Caco-2 (cell line): Measurements from ENCODE around the gene MAPK14. TPM values are rescaled to one million over a fixed set of nuclear protein-coding genes. Genes with fewer than 3 reads are reported as not detected.
A peak's percentile ranks its signal among the peaks of the same experiment; 100 is the strongest.

Source experiments
- BruUV-seq: library from RNA; stranded (reverse); fragments of 400-500 nt; replicated peaks from 2 replicates; lab custom pipeline; 2021; lab: Mats Ljungman, UMichigan
- CTCF ChIA-PET: fragments of 300-600 bp; sonication (Branson Sonifier 250); formaldehyde crosslinking; loops from one replicate; lab custom pipeline; 2022; ENCODE audit warnings: antibody characterized with exemption; lab: Charles Lee
- POLR2A ChIA-PET: fragments of 300-600 bp; sonication (Branson Sonifier 250); formaldehyde crosslinking; loops from one replicate; lab custom pipeline; 2022; ENCODE audit warnings: antibody characterized with exemption; lab: Charles Lee
- DNase-seq, 2 experiments: peaks; one replicate each; pipeline versions ENCODE4 v3.0.0 to v3.0.0-alpha.2; 2020 to 2022
- H3K27me3 ChIP-seq: replicated peaks from 2 replicates; pipeline ENCODE4 v1.6.0; 2011; ENCODE audit warnings: low read length; ENCODE audit not compliant: control insufficient read depth, insufficient read depth
- H3K36me3 ChIP-seq: 2 replicates; pipeline ENCODE4 v1.5.1; 2011; ENCODE audit warnings: low read length; ENCODE audit not compliant: control insufficient read depth, insufficient read depth
- H3K4me1 ChIP-seq: fragments of 250-450 bp; sonication (Bioruptor Pico); 2 replicates; pipeline ENCODE4 v1.5.1; 2020; ENCODE audit warnings: mild to moderate bottlenecking
- H3K4me3 ChIP-seq: 2 replicates; pipeline ENCODE4 v1.5.1; 2011; ENCODE audit warnings: low read depth, mild to moderate bottlenecking, control low read depth, low read length
- H3K9me3 ChIP-seq: fragments of 250-450 bp; sonication (Bioruptor Pico); 2 replicates; pipeline ENCODE4 v1.5.1; 2020; ENCODE audit warnings: mild to moderate bottlenecking, moderate library complexity
- H3K27ac Mint-ChIP-seq: one replicate; pipeline ENCODE4 v1.8.0; 2022; ENCODE audit warnings: mixed read lengths; ENCODE audit not compliant: unreplicated experiment
- H3K27me3 Mint-ChIP-seq: one replicate; pipeline ENCODE4 v1.8.0; 2022; ENCODE audit warnings: mixed read lengths; ENCODE audit not compliant: insufficient read depth, unreplicated experiment
- H3K36me3 Mint-ChIP-seq: one replicate; pipeline ENCODE4 v1.8.0; 2022; ENCODE audit warnings: mild to moderate bottlenecking, mixed read lengths; ENCODE audit not compliant: insufficient read depth, unreplicated experiment
- H3K4me1 Mint-ChIP-seq: one replicate; pipeline ENCODE4 v1.8.0; 2022; ENCODE audit warnings: low read depth, mixed read lengths; ENCODE audit not compliant: unreplicated experiment
- H3K4me3 Mint-ChIP-seq: one replicate; pipeline ENCODE4 v1.8.0; 2022; ENCODE audit warnings: mild to moderate bottlenecking, moderate library complexity, mixed read lengths; ENCODE audit not compliant: unreplicated experiment
- H3K9me3 Mint-ChIP-seq: one replicate; pipeline ENCODE4 v1.8.0; 2022; ENCODE audit warnings: mixed read lengths; ENCODE audit not compliant: unreplicated experiment
- CTCF ChIP-seq, 2 experiments: fragments of 200-600 bp in 1 of 2; IDR thresholded peaks; 1 replicate in 1 of 2; 2 replicates in 1 of 2; pipeline versions ENCODE4 v1.5.1 to v1.8.0; 2011 to 2022; ENCODE audit warnings: antibody characterized with exemption in 1 of 2, control low read depth in 1 of 2, inconsistent platforms in 1 of 2, low read depth in 1 of 2, low read length in 1 of 2, mild to moderate bottlenecking in 1 of 2, moderate library complexity in 1 of 2; ENCODE audit not compliant: insufficient read depth in 1 of 2, severe bottlenecking in 1 of 2, unreplicated experiment in 1 of 2
- intact Hi-C: fragments of 100-400 bp; cut with micrococcal nuclease; formaldehyde crosslinking; loops from one replicate; pipeline ENCODE4 v1.10.0; 2022; ENCODE audit not compliant: unreplicated experiment
- total RNA-seq: library from RNA; stranded (reverse); gene quantifications from 2 replicates; pipeline ENCODE4 v1.2.3, GENCODE V29; 2022

MAPK14 gene
- total RNA-seq, 1 experiment from 2014 or later: 72.0 TPM

- no TSS peak for BruUV-seq
- Mint-ChIP-seq H3K27ac (no peak overlapping the region), H3K9me3 (no peaks in the 10 kb centered on the region), H3K4me1 (peaks cover 10% of the 10 kb centered on the region), H3K4me3 (no peak overlapping the region), H3K27me3 (no peaks in the 10 kb centered on the region), H3K36me3 (peaks cover 52% of the 10 kb centered on the region)
- Histone ChIP-seq H3K27me3 (no peaks in the 10 kb centered on the region), H3K4me3 (no peak overlapping the region), H3K4me1 (no peaks in the 10 kb centered on the region), H3K9me3 (no peaks in the 10 kb centered on the region), H3K36me3 (peaks cover 2% of the 10 kb centered on the region; the same call in 1 of the 2 replicates)
- DNase-seq: peak; percentile 49 to 61
- intact Hi-C loops: loop anchor here (1.0 kb wide), 1 partner anchor 20 kb away; no protein-coding TSS in a partner anchor
- POLR2A ChIA-PET: no interaction called here
- CTCF ChIA-PET: no interaction called here
- TF ChIP-seq CTCF (IDR thresholded peaks at IDR 0.05; ENCODE audit: insufficient read depth in 1 of 2, low read depth in 1 of 2, low read length in 1 of 2, severe bottlenecking in 1 of 2, unreplicated experiment in 1 of 2): peak; percentile 39 to 71
Observed at GRCh38 chr6:36075656-36076055, 48.0 kb downstream of the MAPK14 start.

GRCh38 chr6:36076178-36077063 lies 48.8 kb downstream of the MAPK14 start:
- no peaks in the 10 kb centered on the region for H3K4me1 ChIP-seq
- Mint-ChIP-seq H3K27ac (no peak overlapping the region), H3K9me3 (no peaks in the 10 kb centered on the region), H3K36me3 (peaks cover 60% of the 10 kb centered on the region), H3K27me3 (no peaks in the 10 kb centered on the region), H3K4me1 (peaks cover 10% of the 10 kb centered on the region), H3K4me3 (no peak overlapping the region)
- intact Hi-C loops: no loop called here
- H3K27me3 ChIP-seq: no peaks in the 10 kb centered on the region
- no peak overlapping the region for H3K4me3 ChIP-seq
- TF ChIP-seq CTCF (IDR thresholded peaks at IDR 0.05; ENCODE audit: insufficient read depth in 1 of 2, low read depth in 1 of 2, low read length in 1 of 2, severe bottlenecking in 1 of 2, unreplicated experiment in 1 of 2): no peak
- ChIA-PET POLR2A (no interaction called here), CTCF (no interaction called here)
- BruUV-seq: no TSS peak
- no peaks in the 10 kb centered on the region for H3K9me3 ChIP-seq
- peaks cover 2% of the 10 kb centered on the region; the same call in 1 of the 2 replicates for H3K36me3 ChIP-seq
- DNase-seq: no peak

- intact Hi-C loops: no loop called here
- no TSS peak for BruUV-seq
- no peaks in the 10 kb centered on the region for H3K9me3 ChIP-seq
- H3K4me3 ChIP-seq: no peak overlapping the region
- H3K27me3 ChIP-seq: no peaks in the 10 kb centered on the region
- Mint-ChIP-seq H3K4me3 (no peak overlapping the region), H3K27ac (no peak overlapping the region), H3K36me3 (peaks cover 70% of the 10 kb centered on the region), H3K27me3 (no peaks in the 10 kb centered on the region), H3K4me1 (peaks cover 10% of the 10 kb centered on the region), H3K9me3 (no peaks in the 10 kb centered on the region)
- ChIA-PET CTCF (no interaction called here), POLR2A (no interaction called here)
- peaks cover 3% of the 10 kb centered on the region; the same call in 1 of the 2 replicates for H3K36me3 ChIP-seq
- DNase-seq: no peak
- no peaks in the 10 kb centered on the region for H3K4me1 ChIP-seq
- TF ChIP-seq CTCF (IDR thresholded peaks at IDR 0.05; ENCODE audit: insufficient read depth in 1 of 2, low read depth in 1 of 2, low read length in 1 of 2, severe bottlenecking in 1 of 2, unreplicated experiment in 1 of 2): no peak
Observed at GRCh38 chr6:36078159-36078558, 50.6 kb downstream of the MAPK14 start.
